ES-I3 (cell line): ENCODE measurements around the gene NAP1L4.

ENCODE experiments used
- H3K36me3 ChIP-seq: 2 replicates; pipeline ENCODE4 v1.6.1; 2013; ENCODE audit warnings: mild to moderate bottlenecking, low read length, control low read depth, moderate library complexity; ENCODE audit not compliant: insufficient read depth
- H3K4me1 ChIP-seq: 2 replicates; pipeline ENCODE4 v1.6.1; 2013; ENCODE audit warnings: mild to moderate bottlenecking, control low read depth, low read length; ENCODE audit not compliant: insufficient read depth
- H3K9ac ChIP-seq: 2 replicates; pipeline ENCODE4 v1.6.1; 2013; ENCODE audit warnings: low read depth, mild to moderate bottlenecking, low read length, moderate library complexity
- H3K9me3 ChIP-seq: 2 replicates; pipeline ENCODE4 v1.6.1; 2013; ENCODE audit warnings: mild to moderate bottlenecking, low read length, moderate library complexity; ENCODE audit not compliant: control insufficient read depth, insufficient read depth

NAP1L4 gene

GRCh38 chr11:2934021-2934550, 58.0 kb downstream of the NAP1L4 start:
- Histone ChIP-seq H3K4me1 (0 out of 2 replicates have a peak, but pooled peaks cover 2% of the 10 kb centered on the region), H3K9ac (no peak overlapping the region), H3K36me3 (no peaks in the 10 kb centered on the region), H3K9me3 (peaks cover 13% of the 10 kb centered on the region; the same call in 1 of the 2 replicates)

- Histone ChIP-seq H3K9me3 (peaks cover 9% of the 10 kb centered on the region; the same call in 1 of the 2 replicates), H3K36me3 (no peaks in the 10 kb centered on the region), H3K9ac (no peak overlapping the region), H3K4me1 (0 out of 2 replicates have a peak, but pooled peaks cover 2% of the 10 kb centered on the region)
These were observed 58.6 kb downstream of the NAP1L4 start for GRCh38 chr11:2933375-2934020.

GRCh38 chr11:2932850-2933251, 59.3 kb downstream of the NAP1L4 start:
- Histone ChIP-seq H3K4me1 (0 out of 2 replicates have a peak, but pooled peaks cover 2% of the 10 kb centered on the region), H3K36me3 (no peaks in the 10 kb centered on the region), H3K9ac (no peak overlapping the region), H3K9me3 (peaks cover 3% of the 10 kb centered on the region; the same call in 1 of the 2 replicates)

GRCh38 chr11:2931771-2932738, 60.1 kb downstream of the NAP1L4 start:
- H3K36me3 ChIP-seq: no peaks in the 10 kb centered on the region
- H3K9ac ChIP-seq: no peak overlapping the region
- H3K4me1 ChIP-seq: peaks cover 7% of the 10 kb centered on the region; the same call in 1 of the 2 replicates
- no peaks in the 10 kb centered on the region for H3K9me3 ChIP-seq

- Histone ChIP-seq H3K36me3 (no peaks in the 10 kb centered on the region), H3K4me1 (peaks cover 12% of the 10 kb centered on the region; the same call in 1 of the 2 replicates), H3K9me3 (no peaks in the 10 kb centered on the region), H3K9ac (no peak overlapping the region)
These were observed 60.7 kb downstream of the NAP1L4 start for GRCh38 chr11:2931420-2931746.

GRCh38 chr11:2930704-2931419, 61.3 kb downstream of the NAP1L4 start:
- Histone ChIP-seq H3K4me1 (peaks cover 12% of the 10 kb centered on the region; the same call in 1 of the 2 replicates), H3K36me3 (no peaks in the 10 kb centered on the region), H3K9ac (peak overlapping the region; percentile 23; the same call in 1 of the 2 replicates), H3K9me3 (no peaks in the 10 kb centered on the region)

GRCh38 chr11:2929950-2930703, 62.0 kb downstream of the NAP1L4 start:
- peaks cover 12% of the 10 kb centered on the region; the same call in 1 of the 2 replicates for H3K4me1 ChIP-seq
- H3K9ac ChIP-seq: peak overlapping the region; percentile 23; the same call in 1 of the 2 replicates
- no peaks in the 10 kb centered on the region for H3K36me3 ChIP-seq
- no peaks in the 10 kb centered on the region for H3K9me3 ChIP-seq

- Histone ChIP-seq H3K9ac (peak overlapping the region; percentile 23; the same call in 1 of the 2 replicates), H3K4me1 (peaks cover 12% of the 10 kb centered on the region; the same call in 1 of the 2 replicates), H3K9me3 (no peaks in the 10 kb centered on the region), H3K36me3 (no peaks in the 10 kb centered on the region)
These were observed 62.6 kb downstream of the NAP1L4 start for GRCh38 chr11:2929531-2929949.

GRCh38 chr11:2928605-2929530, 63.3 kb downstream of the NAP1L4 start, which contains the start of gene PHLDA2:
Gene PHLDA2 (minus strand): TSS chr11:2929420. CDS start chr11:2929364, 56 bp downstream.
- peak within 1 kb of the TSS; percentile 77 for H3K9ac ChIP-seq
- peaks cover 12% of the 10 kb centered on the region; the same call in 1 of the 2 replicates for H3K4me1 ChIP-seq
- H3K36me3 ChIP-seq: no peaks in the 10 kb centered on the region
- H3K9me3 ChIP-seq: no peaks in the 10 kb centered on the region

- H3K9me3 ChIP-seq: no peaks in the 10 kb centered on the region
- H3K4me1 ChIP-seq: peaks cover 12% of the 10 kb centered on the region; the same call in 1 of the 2 replicates
- H3K9ac ChIP-seq: peak overlapping the region; percentile 77; the same call in 1 of the 2 replicates
- no peaks in the 10 kb centered on the region for H3K36me3 ChIP-seq
These were observed 64.1 kb downstream of the NAP1L4 start for GRCh38 chr11:2927851-2928604.

GRCh38 chr11:2927121-2927800, 64.9 kb downstream of the NAP1L4 start:
- Histone ChIP-seq H3K4me1 (peaks cover 12% of the 10 kb centered on the region; the same call in 1 of the 2 replicates), H3K9ac (peak overlapping the region; percentile 77; the same call in 1 of the 2 replicates)

More at GRCh38 chr11:2927121-2927800, 64.9 kb downstream of the NAP1L4 start:
- H3K9me3 ChIP-seq: no peaks in the 10 kb centered on the region
- H3K36me3 ChIP-seq: no peaks in the 10 kb centered on the region
